BLaER1 (cell line): ENCODE measurements around the gene PLCD3.

Experiments used
- H3K27ac ChIP-seq: shearing (Covaris generic); formaldehyde crosslinking; 2 replicates; pipeline ENCODE4 v1.8.1; 2022
- H3K27me3 ChIP-seq: shearing (Covaris generic); formaldehyde crosslinking; 2 replicates; pipeline ENCODE4 v1.8.1; 2022
- H3K36me3 ChIP-seq: shearing (Covaris generic); formaldehyde crosslinking; 2 replicates; pipeline ENCODE4 v1.8.1; 2022
- H3K4me1 ChIP-seq: shearing (Covaris generic); formaldehyde crosslinking; 2 replicates; pipeline ENCODE4 v1.8.1; 2022
- H3K4me2 ChIP-seq: shearing (Covaris generic); formaldehyde crosslinking; 2 replicates; pipeline ENCODE4 v1.8.1; 2022
- H3K4me3 ChIP-seq: shearing (Covaris generic); formaldehyde crosslinking; 2 replicates; pipeline ENCODE4 v1.8.1; 2022
- H3K9ac ChIP-seq: shearing (Covaris generic); formaldehyde crosslinking; 2 replicates; pipeline ENCODE4 v1.8.1; 2022
- H3K9me3 ChIP-seq: shearing (Covaris generic); formaldehyde crosslinking; 2 replicates; pipeline ENCODE4 v1.8.1; 2022
- H4K20me1 ChIP-seq: shearing (Covaris generic); formaldehyde crosslinking; 2 replicates; pipeline ENCODE4 v1.8.1; 2022
- Cebpa-rat ChIP-seq: shearing (Covaris generic); IDR thresholded peaks from 2 replicates; pipeline ENCODE4 v1.8.1; 2022

PLCD3 gene

DNA sequence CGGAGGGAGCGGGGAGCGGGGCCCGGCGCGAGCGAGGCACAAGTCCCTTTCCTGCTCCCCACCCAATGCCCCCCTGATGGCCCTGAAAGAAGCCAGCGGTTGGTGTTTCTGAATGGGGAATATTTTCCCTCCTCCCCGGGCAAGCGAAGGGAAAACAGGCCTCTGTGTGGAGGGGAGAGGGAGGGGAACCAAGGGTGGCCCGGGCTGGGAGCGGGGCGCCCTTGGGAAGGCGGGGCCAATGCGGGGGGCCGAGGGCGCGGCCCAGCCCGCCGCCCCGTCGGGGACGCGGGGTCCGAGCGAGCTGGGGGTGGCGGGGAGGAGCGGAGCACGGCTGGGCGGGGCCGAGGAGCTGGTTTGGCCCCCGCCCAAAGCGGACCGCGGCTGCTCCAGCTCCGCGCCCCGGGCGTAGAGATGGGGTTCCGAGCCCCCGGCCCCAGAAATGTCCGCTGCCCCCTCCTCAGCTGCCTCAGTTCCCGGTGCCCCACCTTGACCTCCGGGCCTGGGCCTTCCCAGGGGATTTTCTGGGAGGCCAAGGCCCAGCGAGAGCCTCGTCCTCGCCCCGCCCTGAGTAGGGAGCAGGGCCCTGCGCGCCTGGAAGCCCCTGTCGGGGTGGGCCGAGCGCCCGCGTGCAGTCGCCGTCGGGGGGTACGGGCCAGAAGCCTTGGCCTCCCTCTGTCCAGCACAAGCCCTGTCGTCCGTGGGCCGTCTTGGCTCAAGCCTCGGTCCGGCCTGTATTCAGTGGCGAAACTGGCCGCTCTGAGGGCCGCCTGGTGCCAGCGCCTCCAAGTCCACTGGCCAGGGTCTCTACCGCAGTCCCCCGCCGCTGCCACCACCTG lies 12.1 kb upstream of the PLCD3 start:
- H3K9me3 ChIP-seq = no peaks in the 10 kb centered on the region
- H3K9ac ChIP-seq = peak overlapping the region; percentile 80
- H3K36me3 ChIP-seq = no peaks in the 10 kb centered on the region
- peak overlapping the region; percentile 65 for H3K4me3 ChIP-seq
- peak overlapping the region; percentile 98 for H3K4me2 ChIP-seq
- peak overlapping the region; percentile 86 for H3K27ac ChIP-seq
- no peak for TF ChIP-seq Cebpa-rat
- H3K4me1 ChIP-seq = peaks cover 56% of the 10 kb centered on the region
- H4K20me1 ChIP-seq = peaks cover 9% of the 10 kb centered on the region
- no peaks in the 10 kb centered on the region for H3K27me3 ChIP-seq

DNA sequence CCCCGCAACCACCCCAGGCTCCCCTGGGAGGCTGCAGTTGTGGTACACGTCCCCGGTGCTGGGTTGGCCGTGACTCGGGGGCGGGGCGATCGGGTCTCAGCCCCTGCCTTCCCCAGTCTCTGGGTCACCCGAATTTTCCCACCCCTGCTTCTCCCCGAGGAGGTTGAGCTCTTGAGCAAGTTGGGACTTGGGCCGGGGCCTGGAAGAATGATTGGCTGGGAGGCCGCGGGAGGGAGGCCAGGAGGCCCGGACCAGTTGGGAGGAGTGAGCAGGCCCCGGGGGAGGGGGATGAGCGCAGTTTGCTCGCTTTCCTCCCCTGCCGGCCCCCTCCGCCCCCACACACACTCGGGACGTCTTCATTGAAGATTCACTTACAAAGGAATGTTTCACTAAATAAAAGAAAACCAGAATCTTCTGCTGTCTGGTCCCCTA lies 11.5 kb upstream of the PLCD3 start:
- no peak for TF ChIP-seq Cebpa-rat
- Histone ChIP-seq H3K4me1 (peaks cover 60% of the 10 kb centered on the region), H3K27me3 (no peaks in the 10 kb centered on the region), H3K9me3 (no peaks in the 10 kb centered on the region), H3K4me2 (peak overlapping the region; percentile 98), H3K4me3 (peak overlapping the region; percentile 65), H3K27ac (peak overlapping the region; percentile 86), H3K36me3 (no peaks in the 10 kb centered on the region), H3K9ac (peak overlapping the region; percentile 80), H4K20me1 (peaks cover 3% of the 10 kb centered on the region)

DNA sequence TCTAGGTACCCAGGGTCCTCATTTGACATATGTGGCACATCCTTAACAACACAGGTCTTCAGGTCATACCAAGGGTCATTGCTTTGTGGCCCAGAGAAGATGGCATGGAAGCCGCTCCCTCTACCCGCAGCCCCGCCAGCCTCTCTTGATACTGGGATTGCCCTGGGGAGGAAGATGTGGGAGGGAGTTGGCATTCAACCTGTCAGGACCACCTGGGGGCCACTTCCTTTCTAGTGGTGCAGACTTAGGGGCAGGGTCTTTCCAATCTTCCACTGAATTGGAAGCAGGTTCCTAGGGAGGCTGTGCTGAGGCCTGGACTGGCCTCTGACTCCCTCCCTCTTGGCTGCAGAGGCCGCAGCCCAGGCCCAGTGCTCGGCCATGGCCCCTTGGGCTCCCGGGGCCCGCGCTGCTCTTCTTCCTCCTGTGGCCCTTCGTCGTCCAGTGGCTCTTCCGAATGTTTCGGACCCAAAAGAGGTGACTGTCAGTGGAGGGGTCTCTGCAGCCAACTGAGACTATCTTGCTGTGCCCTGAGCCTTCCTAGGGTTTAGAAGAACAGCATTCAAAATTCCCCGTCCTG lies 10.9 kb upstream of the PLCD3 start:
- no peak for TF ChIP-seq Cebpa-rat
- no peaks in the 10 kb centered on the region for H3K9me3 ChIP-seq
- H3K4me2 ChIP-seq = peak overlapping the region; percentile 98
- H4K20me1 ChIP-seq = no peaks in the 10 kb centered on the region
- no peak overlapping the region; the same call in 1 of the 2 replicates for H3K9ac ChIP-seq
- no peaks in the 10 kb centered on the region for H3K27me3 ChIP-seq
- H3K4me1 ChIP-seq = peaks cover 60% of the 10 kb centered on the region
- no peak overlapping the region for H3K27ac ChIP-seq
- H3K4me3 ChIP-seq = peak overlapping the region; percentile 65
- no peaks in the 10 kb centered on the region for H3K36me3 ChIP-seq

DNA sequence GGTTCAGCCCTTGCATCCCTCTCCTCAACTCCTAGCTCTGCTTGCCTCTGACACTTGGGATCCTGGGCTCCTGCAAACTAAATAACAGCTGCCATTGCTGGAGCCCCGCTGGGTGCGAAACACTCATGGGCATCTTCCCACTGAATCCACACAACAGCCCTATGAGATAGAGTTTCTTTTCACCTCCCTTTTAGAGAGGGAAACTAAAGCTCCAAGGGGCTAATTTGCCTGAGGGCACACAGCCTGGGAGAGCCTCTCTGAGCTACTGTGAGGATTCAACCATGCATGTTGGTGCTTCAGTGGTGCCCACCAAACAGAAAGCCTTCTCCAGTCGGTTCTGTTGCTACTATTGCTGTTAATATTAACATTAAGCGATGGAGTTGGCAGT lies 7.2 kb upstream of the PLCD3 start:
- Histone ChIP-seq H3K27ac (no peak overlapping the region), H4K20me1 (no peaks in the 10 kb centered on the region), H3K36me3 (no peaks in the 10 kb centered on the region), H3K4me3 (no peak overlapping the region), H3K4me2 (peak overlapping the region; percentile 44; the same call in 1 of the 2 replicates), H3K9me3 (no peaks in the 10 kb centered on the region), H3K9ac (no peak overlapping the region), H3K4me1 (peaks cover 50% of the 10 kb centered on the region), H3K27me3 (no peaks in the 10 kb centered on the region)
- TF ChIP-seq Cebpa-rat = no peak

DNA sequence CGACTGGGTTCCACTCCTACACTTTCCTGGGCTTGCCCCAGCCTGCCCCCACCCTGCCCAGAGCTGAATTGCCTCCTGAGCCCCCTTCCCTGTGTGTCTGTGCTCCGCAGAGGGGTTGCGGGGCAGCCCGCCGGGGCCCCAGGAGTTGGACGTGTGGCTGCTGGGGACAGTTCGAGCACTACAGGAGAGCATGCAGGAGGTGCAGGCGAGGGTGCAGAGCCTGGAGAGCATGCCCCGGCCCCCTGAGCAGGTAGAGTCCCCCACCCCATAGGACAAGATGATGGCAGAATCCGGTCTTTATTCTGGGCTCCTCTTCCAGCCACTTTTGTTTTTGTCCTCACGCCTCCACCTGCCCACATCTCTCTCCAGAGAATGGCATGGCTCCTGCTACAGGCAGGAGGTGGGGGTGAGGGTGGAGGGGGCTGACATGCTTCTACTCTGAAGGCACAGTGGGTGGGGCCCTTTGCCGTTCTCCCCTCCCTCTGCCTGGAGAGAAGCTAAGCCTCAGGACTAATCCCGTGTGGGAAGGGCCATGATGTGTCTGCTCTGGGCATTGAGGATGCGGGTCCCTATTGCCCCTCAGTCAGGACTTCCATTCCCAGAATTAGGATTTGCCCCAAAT lies 6.7 kb upstream of the PLCD3 start:
- Histone ChIP-seq H3K27ac (no peak overlapping the region), H3K4me3 (no peak overlapping the region), H3K27me3 (no peaks in the 10 kb centered on the region), H4K20me1 (no peaks in the 10 kb centered on the region), H3K9me3 (no peaks in the 10 kb centered on the region), H3K4me1 (peaks cover 45% of the 10 kb centered on the region), H3K4me2 (peak overlapping the region; percentile 44; the same call in 1 of the 2 replicates), H3K9ac (no peak overlapping the region), H3K36me3 (no peaks in the 10 kb centered on the region)
- TF ChIP-seq Cebpa-rat = no peak

DNA sequence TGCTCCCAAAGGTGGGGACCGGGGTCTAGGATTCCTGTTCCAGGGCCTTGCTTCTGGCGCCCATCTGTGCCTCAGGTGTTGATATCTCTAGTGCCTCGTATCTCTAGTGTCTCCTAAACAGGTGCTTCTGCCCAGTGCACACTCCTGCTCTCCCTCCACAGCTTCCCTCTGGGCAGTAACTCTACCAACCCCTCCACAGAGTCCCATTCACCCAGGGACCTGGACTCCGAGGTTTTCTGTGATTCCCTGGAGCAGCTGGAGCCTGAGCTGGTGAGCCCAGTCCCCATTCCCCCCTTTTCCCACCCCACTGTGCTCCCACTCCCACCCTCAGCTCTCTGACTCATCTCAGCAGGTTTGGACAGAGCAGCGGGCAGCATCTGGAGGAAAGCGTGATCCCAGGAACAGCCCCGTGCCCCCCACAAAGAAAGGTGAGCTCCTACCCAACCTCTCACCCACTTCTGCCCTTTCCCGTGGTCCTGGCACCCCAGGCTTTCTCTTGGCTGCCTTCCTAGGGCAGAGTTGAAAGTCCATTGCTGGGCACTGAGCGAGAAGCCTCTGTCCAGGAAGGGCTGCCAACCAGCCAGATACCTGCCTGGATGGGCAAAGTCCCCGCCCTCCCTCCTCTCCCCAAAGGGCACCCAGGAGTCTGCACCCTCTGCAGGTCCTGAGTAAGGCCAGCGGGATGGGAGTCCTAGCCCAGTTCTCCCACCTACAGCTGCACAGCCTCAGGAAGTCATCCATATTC lies 5.4 kb upstream of the PLCD3 start:
- no peak for TF ChIP-seq Cebpa-rat
- H4K20me1 ChIP-seq = no peaks in the 10 kb centered on the region
- H3K4me3 ChIP-seq = no peak overlapping the region
- H3K27ac ChIP-seq = no peak overlapping the region
- peaks cover 36% of the 10 kb centered on the region for H3K4me1 ChIP-seq
- H3K27me3 ChIP-seq = no peaks in the 10 kb centered on the region
- H3K36me3 ChIP-seq = no peaks in the 10 kb centered on the region
- no peak overlapping the region for H3K4me2 ChIP-seq
- no peak overlapping the region for H3K9ac ChIP-seq
- no peaks in the 10 kb centered on the region for H3K9me3 ChIP-seq

DNA sequence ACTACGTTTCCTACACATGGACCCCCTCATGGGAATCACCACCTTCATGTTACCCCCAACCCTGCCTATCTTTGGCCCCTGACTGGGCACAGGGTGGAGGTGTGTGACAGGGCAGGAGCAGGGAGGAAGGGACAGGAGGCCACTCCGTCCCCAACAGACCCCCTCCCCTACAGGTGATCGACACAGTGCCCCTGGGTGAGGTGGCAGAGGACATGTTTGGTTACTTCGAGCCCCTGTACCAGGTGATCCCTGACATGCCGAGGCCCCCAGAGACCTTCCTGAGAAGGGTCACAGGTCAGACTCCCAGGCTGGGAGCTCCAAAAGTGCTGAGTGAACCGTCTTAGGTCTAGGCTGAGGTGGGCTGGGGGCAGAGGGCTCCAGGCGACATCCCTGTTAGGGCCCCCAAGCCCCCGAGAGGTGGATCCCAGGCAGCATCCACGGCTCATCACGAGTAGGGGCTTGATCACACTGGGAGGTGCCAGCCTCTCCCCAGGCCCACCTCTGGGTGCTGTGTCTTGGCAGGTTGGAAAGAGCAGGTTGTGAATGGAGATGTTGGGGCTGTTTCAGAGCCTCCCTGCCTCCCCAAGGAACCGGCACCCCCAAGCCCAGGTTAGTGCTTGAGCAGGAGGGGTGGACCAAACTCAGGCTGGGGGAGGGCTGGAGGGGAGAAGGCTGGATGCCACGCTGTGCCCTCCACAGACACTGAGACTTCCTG lies 4.7 kb upstream of the PLCD3 start:
- no peak overlapping the region for H3K9ac ChIP-seq
- H3K4me3 ChIP-seq = 0 out of 2 replicates have a peak overlapping the region, but pooled peaks have one; percentile 78
- H3K27ac ChIP-seq = peak overlapping the region; percentile 81
- H4K20me1 ChIP-seq = no peaks in the 10 kb centered on the region
- H3K4me2 ChIP-seq = peak overlapping the region; percentile 99
- H3K4me1 ChIP-seq = peaks cover 35% of the 10 kb centered on the region
- TF ChIP-seq Cebpa-rat = no peak
- no peaks in the 10 kb centered on the region for H3K27me3 ChIP-seq
- no peaks in the 10 kb centered on the region for H3K9me3 ChIP-seq
- H3K36me3 ChIP-seq = no peaks in the 10 kb centered on the region

DNA sequence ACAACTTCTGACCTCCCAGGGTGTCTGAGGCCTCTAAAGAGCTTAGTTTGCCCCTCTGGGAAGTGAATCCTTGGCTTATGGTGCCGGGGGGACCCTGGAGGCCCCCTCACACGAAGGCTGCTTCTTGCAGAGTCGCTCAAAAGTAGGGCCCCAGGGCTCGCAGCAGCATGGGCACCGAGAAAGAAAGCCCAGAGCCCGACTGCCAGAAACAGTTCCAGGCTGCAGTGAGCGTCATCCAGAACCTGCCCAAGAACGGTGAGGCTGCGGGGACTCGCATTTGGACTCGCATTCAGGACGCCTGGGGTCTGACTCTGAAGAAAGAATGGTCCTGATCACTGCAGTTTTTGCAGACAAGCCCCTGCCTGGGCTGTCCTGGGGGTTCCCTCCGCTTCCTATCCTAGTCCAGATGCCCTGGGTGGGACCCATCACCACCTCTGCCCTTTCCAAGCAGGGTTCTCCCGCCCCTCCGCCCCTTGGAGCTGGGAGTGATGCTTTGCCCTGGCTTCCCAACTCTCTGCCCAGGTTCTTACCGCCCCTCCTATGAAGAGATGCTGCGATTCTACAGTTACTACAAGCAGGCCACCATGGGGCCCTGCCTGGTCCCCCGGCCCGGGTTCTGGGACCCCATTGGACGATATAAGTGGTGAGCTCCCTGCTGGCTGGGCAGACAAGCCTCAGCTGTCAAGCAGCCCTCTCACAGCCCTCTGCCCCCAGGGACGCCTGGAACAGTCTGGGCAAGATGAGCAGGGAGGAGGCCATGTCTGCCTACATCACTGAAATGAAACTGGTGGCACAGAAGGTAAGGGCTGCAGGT lies 3.9 kb upstream of the PLCD3 start:
- Histone ChIP-seq H3K9ac (peak overlapping the region; percentile 81), H3K36me3 (no peaks in the 10 kb centered on the region), H4K20me1 (no peaks in the 10 kb centered on the region), H3K4me3 (peak overlapping the region; percentile 78), H3K4me2 (peak overlapping the region; percentile 99), H3K4me1 (peaks cover 42% of the 10 kb centered on the region), H3K27me3 (no peaks in the 10 kb centered on the region), H3K9me3 (no peaks in the 10 kb centered on the region), H3K27ac (peak overlapping the region; percentile 81)
- no peak for TF ChIP-seq Cebpa-rat
